Upper lobe of left lung (tissue), 6 donors: ENCODE data around the gene CNPY4. TPM values are rescaled to one million over a fixed set of nuclear protein-coding genes. Genes with fewer than 3 reads are reported as not detected.

ENCODE experiments used
- ATAC-seq, 2 donors: fragments of 200-7000 bp; cut with Tn5 transposase; one replicate each; pipeline ENCODE4 v1.9.1; 2022; ENCODE audit warnings: mild to moderate bottlenecking in 2 of 2, moderate library complexity in 2 of 2; ENCODE audit not compliant: low FRiP score in 2 of 2
- DNase-seq, 2 donors: peaks; one replicate each; pipeline ENCODE4 v3.0.0-alpha.2; 2019 to 2020
- H3K27ac ChIP-seq, 4 donors: fragments of 200-600 bp; sonication (generic); one replicate each; pipeline ENCODE4 v1.5.1; 2016 to 2019
- H3K27me3 ChIP-seq, 4 donors: fragments of 200-600 bp; sonication (generic); one replicate each; pipeline ENCODE4 v1.5.1; 2017 to 2019
- H3K36me3 ChIP-seq, 4 donors: fragments of 200-600 bp; sonication (generic); one replicate each; pipeline ENCODE4 v1.5.1; 2016 to 2019
- H3K4me1 ChIP-seq, 4 donors: fragments of 200-600 bp; sonication (generic); one replicate each; pipeline ENCODE4 v1.5.1; 2018 to 2019
- H3K4me3 ChIP-seq, 4 donors: fragments of 200-600 bp; sonication (generic); one replicate each; pipeline ENCODE4 v1.5.1; 2017 to 2019; ENCODE audit warnings: mild to moderate bottlenecking in 2 of 4, moderate library complexity in 1 of 4
- H3K9me3 ChIP-seq, 4 donors: fragments of 200-600 bp; sonication (generic); one replicate each; pipeline ENCODE4 v1.5.1; 2018 to 2019
- EP300 ChIP-seq, 4 donors: sonication (generic); formaldehyde crosslinking; IDR thresholded peaks; one replicate each; pipeline ENCODE4 v1.5.1; 2017; ENCODE audit warnings: antibody characterized with exemption in 4 of 4, control low read depth in 2 of 4
- POLR2A ChIP-seq, 4 donors: fragments of 450-650 bp; IDR thresholded peaks; one replicate each; pipeline ENCODE4 v1.5.1; 2016 to 2017; ENCODE audit warnings: antibody characterized with exemption in 4 of 4, mild to moderate bottlenecking in 2 of 4
- POLR2AphosphoS5 ChIP-seq, 2 donors: sonication (generic); formaldehyde crosslinking; IDR thresholded peaks; one replicate each; pipeline ENCODE4 v1.5.1; 2017; ENCODE audit warnings: antibody characterized with exemption in 2 of 2
- WGBS, 2 donors: methylation state at CpG; one replicate each; pipeline ENCODE4 v1.1.5; 2017 to 2018; 5-methylcytosine and 5-hydroxymethylcytosine counted together
- total RNA-seq, 6 donors: library from RNA; depleted of rRNA in 4 of 6; stranded (reverse); fragments of >200 nt in 4 of 6; gene quantifications; one replicate each; pipeline versions ENCODE4 v1.1.0 to v1.2.1, GENCODE V29; 2016 to 2021
- TF ChIP-seq, protein P1 (sequence below), 6 experiments: fragments of 450-650 bp in 4 of 6; fragments of 200-600 bp in 2 of 6; sonication (generic) in 2 of 6; IDR thresholded peaks; one replicate each; pipeline ENCODE4 v1.5.1; 2016 to 2019; ENCODE audit warnings: antibody characterized with exemption in 6 of 6
- donor health status: DM: no; HTN: no; CAD: no; lungs with moderate emphysema.
- donor health status: DM: no; HTN: yes; CAD: no; lungs with severe emphysema.

CNPY4 gene
- total RNA-seq, 6 donors from 2014 or later, result 2.9 to 14.6 (median 6.5) TPM

DNA sequence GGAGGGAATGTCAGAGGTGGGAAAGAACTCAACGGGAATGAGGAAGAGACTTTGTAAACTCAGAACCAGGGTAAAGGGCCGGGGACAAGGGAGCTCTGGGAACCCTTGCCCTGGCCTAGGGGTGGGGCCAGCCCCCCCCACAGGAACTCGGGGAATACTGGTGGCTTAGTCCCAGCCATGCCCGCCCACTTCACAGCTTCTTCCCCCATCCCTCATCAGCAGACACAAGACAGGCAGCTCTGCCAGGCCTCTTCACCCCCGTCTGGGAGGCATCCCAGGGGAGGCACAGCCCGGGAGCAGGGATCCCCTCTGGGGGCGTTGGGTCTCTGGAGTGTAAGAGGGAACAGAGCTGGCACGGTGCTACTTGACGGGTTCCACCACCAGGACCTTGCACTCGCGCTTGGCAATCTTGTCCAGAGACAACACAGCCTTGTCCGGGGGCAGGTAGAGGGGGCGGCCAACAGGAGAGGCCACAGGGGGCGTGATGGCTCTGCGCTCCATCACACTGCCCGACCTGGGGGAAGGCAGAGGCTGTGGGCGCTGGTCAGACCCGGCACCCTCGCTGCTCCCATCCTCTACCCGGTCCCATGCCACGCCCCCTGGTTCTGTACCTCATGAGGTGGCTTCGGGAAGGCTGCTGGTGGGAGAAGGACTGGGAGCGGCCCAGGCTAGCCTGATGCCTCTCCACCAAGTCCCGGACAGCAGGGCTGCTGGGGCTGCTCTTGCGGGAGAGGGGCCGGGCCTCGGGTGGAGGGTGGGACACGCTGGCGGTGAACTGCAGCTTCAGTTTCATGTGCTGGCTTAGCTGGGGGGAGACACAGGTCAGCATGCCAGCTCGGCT lies 35.4 kb downstream of the CNPY4 start:
- TF ChIP-seq, protein P1, sequence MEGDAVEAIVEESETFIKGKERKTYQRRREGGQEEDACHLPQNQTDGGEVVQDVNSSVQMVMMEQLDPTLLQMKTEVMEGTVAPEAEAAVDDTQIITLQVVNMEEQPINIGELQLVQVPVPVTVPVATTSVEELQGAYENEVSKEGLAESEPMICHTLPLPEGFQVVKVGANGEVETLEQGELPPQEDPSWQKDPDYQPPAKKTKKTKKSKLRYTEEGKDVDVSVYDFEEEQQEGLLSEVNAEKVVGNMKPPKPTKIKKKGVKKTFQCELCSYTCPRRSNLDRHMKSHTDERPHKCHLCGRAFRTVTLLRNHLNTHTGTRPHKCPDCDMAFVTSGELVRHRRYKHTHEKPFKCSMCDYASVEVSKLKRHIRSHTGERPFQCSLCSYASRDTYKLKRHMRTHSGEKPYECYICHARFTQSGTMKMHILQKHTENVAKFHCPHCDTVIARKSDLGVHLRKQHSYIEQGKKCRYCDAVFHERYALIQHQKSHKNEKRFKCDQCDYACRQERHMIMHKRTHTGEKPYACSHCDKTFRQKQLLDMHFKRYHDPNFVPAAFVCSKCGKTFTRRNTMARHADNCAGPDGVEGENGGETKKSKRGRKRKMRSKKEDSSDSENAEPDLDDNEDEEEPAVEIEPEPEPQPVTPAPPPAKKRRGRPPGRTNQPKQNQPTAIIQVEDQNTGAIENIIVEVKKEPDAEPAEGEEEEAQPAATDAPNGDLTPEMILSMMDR (IDR thresholded peaks at IDR 0.05), result no peak
- TF ChIP-seq POLR2AphosphoS5 (IDR thresholded peaks at IDR 0.05) (no peak), POLR2A (IDR thresholded peaks at IDR 0.05) (no peak), EP300 (IDR thresholded peaks at IDR 0.05) (no peak)
- H3K36me3 ChIP-seq, result peaks cover 3 to 45% (median 36%) of the 10 kb centered on the region in 4 donors
- WGBS, 2 donors, result 59 to 83% methylated on average over 7 to 27 of the region's 30 CpGs
- no peak for ATAC-seq
- peaks cover 13 to 51% (median 37%) of the 10 kb centered on the region in 4 donors for H3K4me1 ChIP-seq
- H3K27me3 ChIP-seq, result no peaks in the 10 kb centered on the region
- peak in 1 of 2 donors; percentile 68 for DNase-seq
- no peaks in the 10 kb centered on the region for H3K9me3 ChIP-seq
- H3K4me3 ChIP-seq, result no peak overlapping the region
- peak overlapping the region in 1 of 4 donors; percentile 7 for H3K27ac ChIP-seq

- Histone ChIP-seq H3K36me3 (peaks cover 3 to 45% (median 36%) of the 10 kb centered on the region in 4 donors), H3K4me3 (no peak overlapping the region), H3K27me3 (no peaks in the 10 kb centered on the region), H3K27ac (no peak overlapping the region), H3K9me3 (no peaks in the 10 kb centered on the region), H3K4me1 (peaks cover 10 to 43% (median 32%) of the 10 kb centered on the region in 4 donors)
- WGBS, 2 donors, result 89 to 90% methylated on average over 19 to 20 of the region's 20 CpGs
- no peak for ATAC-seq
- DNase-seq, result peak in 1 of 2 donors; percentile 51
- TF ChIP-seq EP300 (IDR thresholded peaks at IDR 0.05), result no peak
- TF ChIP-seq POLR2A (IDR thresholded peaks at IDR 0.05), result no peak
- no peak for TF ChIP-seq POLR2AphosphoS5 (IDR thresholded peaks at IDR 0.05)
- TF ChIP-seq, protein P1 (IDR thresholded peaks at IDR 0.05), result no peak
These were observed 36.3 kb downstream of the CNPY4 start for GRCh38 chr7:100155553-100156317.

DNA sequence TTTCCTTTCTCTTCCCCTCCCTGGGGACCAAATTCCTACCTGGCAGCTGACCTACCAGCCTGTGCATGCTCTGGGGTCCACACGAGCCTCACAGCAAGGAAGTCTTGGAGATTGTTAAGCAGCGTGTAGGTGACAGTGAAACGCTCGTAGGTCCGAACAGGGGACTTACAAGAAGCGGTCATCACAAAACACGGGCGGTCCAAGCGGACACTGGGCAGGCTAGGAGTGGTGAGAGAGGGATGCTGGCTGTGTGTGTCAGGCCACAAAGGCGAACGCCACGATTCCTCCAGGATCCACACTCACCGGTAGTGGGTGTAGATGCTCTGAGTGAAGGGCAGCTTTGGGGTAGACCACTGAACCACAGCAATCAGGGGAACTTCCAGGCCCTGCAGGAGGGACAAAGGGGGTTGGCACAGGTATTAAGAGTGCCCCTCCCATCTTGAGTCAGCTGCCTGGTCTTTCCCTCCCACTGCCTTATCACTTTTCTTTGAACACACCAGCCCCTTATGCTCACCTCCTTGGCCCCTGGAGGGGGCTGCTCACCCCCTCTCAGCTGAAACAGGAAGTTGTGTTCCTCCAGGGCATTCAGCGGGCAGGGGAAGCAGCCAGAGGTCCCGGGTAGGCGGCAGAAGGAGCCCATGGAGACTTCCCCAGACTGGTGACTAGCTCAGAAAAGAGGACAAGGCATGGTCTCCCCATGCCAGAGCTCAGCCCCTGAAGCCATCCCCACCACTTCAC lies 37.1 kb downstream of the CNPY4 start:
- H3K9me3 ChIP-seq, result no peaks in the 10 kb centered on the region
- WGBS, 2 donors, result 81 to 86% methylated on average over 16 of the region's 16 CpGs
- DNase-seq (no peak), ATAC-seq (no peak)
- peaks cover 3 to 45% (median 36%) of the 10 kb centered on the region in 4 donors for H3K36me3 ChIP-seq
- no peaks in the 10 kb centered on the region for H3K27me3 ChIP-seq
- H3K27ac ChIP-seq, result peak overlapping the region in 3 of 4 donors; percentile 6 to 89 (median 81)
- peaks cover 10 to 36% (median 31%) of the 10 kb centered on the region in 4 donors for H3K4me1 ChIP-seq
- peak overlapping the region in 1 of 4 donors; percentile 98 for H3K4me3 ChIP-seq
- TF ChIP-seq EP300 (IDR thresholded peaks at IDR 0.05) (no peak), POLR2A (IDR thresholded peaks at IDR 0.05) (no peak), POLR2AphosphoS5 (IDR thresholded peaks at IDR 0.05) (no peak)
- TF ChIP-seq, protein P1 (IDR thresholded peaks at IDR 0.05), result no peak

- H3K4me3 ChIP-seq, result peak overlapping the region in 1 of 4 donors; percentile 98
- 65 to 86% methylated on average over 5 of the region's 5 CpGs for WGBS, 2 donors
- TF ChIP-seq POLR2A (IDR thresholded peaks at IDR 0.05) (no peak), EP300 (IDR thresholded peaks at IDR 0.05) (no peak), POLR2AphosphoS5 (IDR thresholded peaks at IDR 0.05) (no peak)
- TF ChIP-seq, protein P1 (IDR thresholded peaks at IDR 0.05), result no peak
These were observed 37.6 kb downstream of the CNPY4 start for GRCh38 chr7:100157069-100157333.

More at GRCh38 chr7:100157069-100157333, 37.6 kb downstream of the CNPY4 start:
- H3K27ac ChIP-seq, result peak overlapping the region; percentile 6 to 92 (median 85)
- no peak for ATAC-seq
- H3K36me3 ChIP-seq, result peaks cover 3 to 45% (median 36%) of the 10 kb centered on the region in 4 donors
- no peaks in the 10 kb centered on the region for H3K9me3 ChIP-seq
- H3K4me1 ChIP-seq, result peaks cover 10 to 36% (median 28%) of the 10 kb centered on the region in 4 donors
- no peak for DNase-seq
- H3K27me3 ChIP-seq, result no peaks in the 10 kb centered on the region
